Peyer's patch (tissue), 4 donors: Measurements from ENCODE around the gene COLEC12. TPM values are rescaled to one million over a fixed set of nuclear protein-coding genes. Genes with fewer than 3 reads are reported as not detected.
A peak's percentile ranks its signal among the peaks of the same experiment; 100 is the strongest.

Source experiments
- DNase-seq, 3 donors: peaks; one replicate each; pipeline ENCODE4 v3.0.0-alpha.2; 2017 to 2019
- H3K27ac ChIP-seq, 4 donors: fragments of 200-600 bp; sonication (generic); one replicate each; pipeline ENCODE4 v1.5.1; 2016 to 2019
- H3K27me3 ChIP-seq, 2 donors: fragments of 200-600 bp; sonication (generic); one replicate each; pipeline ENCODE4 v1.5.1; 2019
- H3K36me3 ChIP-seq, 3 donors: fragments of 200-600 bp; sonication (generic); one replicate each; pipeline ENCODE4 v1.5.1; 2016 to 2019
- H3K4me1 ChIP-seq, 4 donors: fragments of 200-600 bp; sonication (generic); one replicate each; pipeline ENCODE4 v1.5.1; 2016 to 2019
- H3K4me3 ChIP-seq, 4 donors: fragments of 200-600 bp; sonication (generic); 1 replicate in 3 of 4; 2 replicates in 1 of 4; pipeline ENCODE4 v1.5.1; 2016 to 2019; ENCODE audit warnings: mild to moderate bottlenecking in 1 of 4
- H3K9me3 ChIP-seq, 4 donors: fragments of 200-600 bp; sonication (generic); one replicate each; pipeline ENCODE4 v1.5.1; 2016 to 2019; ENCODE audit warnings: mild to moderate bottlenecking in 1 of 4
- CTCF ChIP-seq, 6 experiments: fragments of 450-650 bp in 4 of 6; fragments of 200-600 bp in 2 of 6; sonication (generic) in 1 of 6; IDR thresholded peaks; one replicate each; pipeline ENCODE4 v1.5.1; 2017 to 2019; ENCODE audit warnings: antibody characterized with exemption in 6 of 6, mild to moderate bottlenecking in 3 of 6, moderate library complexity in 1 of 6
- POLR2A ChIP-seq, 2 donors: fragments of 450-650 bp; IDR thresholded peaks; one replicate each; pipeline ENCODE4 v1.5.1; 2017; ENCODE audit warnings: antibody characterized with exemption in 2 of 2, mild to moderate bottlenecking in 2 of 2, moderate library complexity in 2 of 2
- total RNA-seq, 4 donors: library from RNA; depleted of rRNA; stranded (reverse); fragments of >200 nt; gene quantifications; one replicate each; pipeline ENCODE4 v1.1.0, GENCODE V29; 2016

The COLEC12 gene
- 1 to 10 TPM in 3 of 4 donors, under 1 TPM in 1; 0.88 to 7.6 (median 3.8) TPM for total RNA-seq

GRCh38 chr18:500632-501405, at the start of gene COLEC12:
TSS of gene COLEC12 (minus strand) at chr18:500701. CDS start at chr18:500514, 187 bp downstream.
- Histone ChIP-seq H3K4me3 (peak within 1 kb of the TSS; percentile 22 to 59 (median 32)), H3K27me3 (no peaks in the 10 kb centered on the region), H3K36me3 (no peaks in the 10 kb centered on the region), H3K27ac (peak within 1 kb of the TSS in 2 of 4 donors; percentile 52 to 61), H3K4me1 (peaks cover 0 to 18% (median 0%) of the 10 kb centered on the region in 4 donors), H3K9me3 (no peaks in the 10 kb centered on the region)
- no peak for TF ChIP-seq POLR2A (IDR thresholded peaks at IDR 0.05)
- no peak for TF ChIP-seq CTCF (IDR thresholded peaks at IDR 0.05)
- DNase-seq = no peak

GRCh38 chr18:549967-550366, 49.5 kb upstream of the COLEC12 start:
- Histone ChIP-seq H3K27ac (no peak overlapping the region), H3K9me3 (no peaks in the 10 kb centered on the region), H3K4me1 (no peaks in the 10 kb centered on the region), H3K27me3 (no peaks in the 10 kb centered on the region), H3K36me3 (no peaks in the 10 kb centered on the region), H3K4me3 (no peak overlapping the region)
- no peak for DNase-seq
- TF ChIP-seq CTCF (IDR thresholded peaks at IDR 0.05) (no peak), POLR2A (IDR thresholded peaks at IDR 0.05) (no peak)

GRCh38 chr18:543447-544078, 43.1 kb upstream of the COLEC12 start:
- no peaks in the 10 kb centered on the region for H3K4me1 ChIP-seq
- TF ChIP-seq CTCF (IDR thresholded peaks at IDR 0.05) (no peak), POLR2A (IDR thresholded peaks at IDR 0.05) (no peak)
- H3K27ac ChIP-seq = no peak overlapping the region
- no peaks in the 10 kb centered on the region for H3K9me3 ChIP-seq
- H3K27me3 ChIP-seq = no peaks in the 10 kb centered on the region
- H3K36me3 ChIP-seq = no peaks in the 10 kb centered on the region
- DNase-seq = no peak
- H3K4me3 ChIP-seq = no peak overlapping the region

GRCh38 chr18:533995-534601, 33.6 kb upstream of the COLEC12 start:
- TF ChIP-seq CTCF (IDR thresholded peaks at IDR 0.05) (no peak), POLR2A (IDR thresholded peaks at IDR 0.05) (no peak)
- Histone ChIP-seq H3K9me3 (no peaks in the 10 kb centered on the region), H3K27me3 (no peaks in the 10 kb centered on the region), H3K36me3 (no peaks in the 10 kb centered on the region), H3K27ac (no peak overlapping the region), H3K4me1 (no peaks in the 10 kb centered on the region), H3K4me3 (no peak overlapping the region)
- DNase-seq = no peak

GRCh38 chr18:532632-533031, 32.1 kb upstream of the COLEC12 start:
- H3K27me3 ChIP-seq = no peaks in the 10 kb centered on the region
- H3K9me3 ChIP-seq = no peaks in the 10 kb centered on the region
- no peak overlapping the region for H3K4me3 ChIP-seq
- H3K4me1 ChIP-seq = no peaks in the 10 kb centered on the region
- DNase-seq = no peak
- no peaks in the 10 kb centered on the region for H3K36me3 ChIP-seq
- H3K27ac ChIP-seq = no peak overlapping the region
- no peak for TF ChIP-seq CTCF (IDR thresholded peaks at IDR 0.05)
- no peak for TF ChIP-seq POLR2A (IDR thresholded peaks at IDR 0.05)
